Mammary epithelial cell (primary cell): ENCODE data around the gene BCAS3.

Experiments
- EZH2 ChIP-seq: IDR thresholded peaks from 2 replicates; pipeline ENCODE4 v1.6.1; 2012; ENCODE audit warnings: low read length, inconsistent platforms, borderline replicate concordance
- TF ChIP-seq, protein P1 (sequence below), 2 donors: IDR thresholded peaks in 1 of 2; conservative IDR thresholded peaks in 1 of 2; 2 replicates each; pipeline ENCODE4 v1.5.1; 2011 to 2012; ENCODE audit warnings: inconsistent platforms in 2 of 2, low read length in 2 of 2, mild to moderate bottlenecking in 2 of 2, control low read depth in 1 of 2, low read depth in 1 of 2; ENCODE audit not compliant: insufficient read depth in 1 of 2; ENCODE audit errors: extremely low read depth in 1 of 2

DNA sequence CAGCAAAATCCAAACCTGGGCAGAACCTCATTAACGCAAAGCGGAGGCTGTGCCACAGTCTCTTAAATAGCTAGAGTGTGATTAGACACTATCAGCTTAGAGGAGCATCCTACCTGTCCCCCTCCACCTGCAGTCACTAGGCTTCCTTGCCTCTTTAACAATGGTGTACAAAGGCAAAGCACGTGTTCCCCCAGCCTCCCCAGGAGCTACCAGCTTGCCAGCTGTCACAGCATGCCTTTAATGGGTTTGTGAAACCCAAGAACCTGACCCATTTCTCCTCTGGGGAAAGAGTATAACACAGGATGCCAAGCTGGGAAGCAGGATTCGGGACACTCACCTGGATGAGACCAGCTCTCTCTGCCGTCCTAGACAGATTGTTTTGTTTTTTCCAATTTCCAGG lies 684.7 kb downstream of the BCAS3 start:
- TF ChIP-seq, protein P1, sequence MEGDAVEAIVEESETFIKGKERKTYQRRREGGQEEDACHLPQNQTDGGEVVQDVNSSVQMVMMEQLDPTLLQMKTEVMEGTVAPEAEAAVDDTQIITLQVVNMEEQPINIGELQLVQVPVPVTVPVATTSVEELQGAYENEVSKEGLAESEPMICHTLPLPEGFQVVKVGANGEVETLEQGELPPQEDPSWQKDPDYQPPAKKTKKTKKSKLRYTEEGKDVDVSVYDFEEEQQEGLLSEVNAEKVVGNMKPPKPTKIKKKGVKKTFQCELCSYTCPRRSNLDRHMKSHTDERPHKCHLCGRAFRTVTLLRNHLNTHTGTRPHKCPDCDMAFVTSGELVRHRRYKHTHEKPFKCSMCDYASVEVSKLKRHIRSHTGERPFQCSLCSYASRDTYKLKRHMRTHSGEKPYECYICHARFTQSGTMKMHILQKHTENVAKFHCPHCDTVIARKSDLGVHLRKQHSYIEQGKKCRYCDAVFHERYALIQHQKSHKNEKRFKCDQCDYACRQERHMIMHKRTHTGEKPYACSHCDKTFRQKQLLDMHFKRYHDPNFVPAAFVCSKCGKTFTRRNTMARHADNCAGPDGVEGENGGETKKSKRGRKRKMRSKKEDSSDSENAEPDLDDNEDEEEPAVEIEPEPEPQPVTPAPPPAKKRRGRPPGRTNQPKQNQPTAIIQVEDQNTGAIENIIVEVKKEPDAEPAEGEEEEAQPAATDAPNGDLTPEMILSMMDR (conservative IDR thresholded peaks at IDR 0.05 in 1 of 2, IDR thresholded peaks at IDR 0.05 in 1 of 2; ENCODE audit: extremely low read depth in 1 of 2, insufficient read depth in 1 of 2, low read depth in 1 of 2, low read length in 2 of 2): no peak
- no peak for TF ChIP-seq EZH2
